ENCODE measurements around the gene IFITM2. TPM values are rescaled to one million over a fixed set of nuclear protein-coding genes. Genes with fewer than 3 reads are reported as not detected.
A peak's percentile ranks its signal among the peaks of the same experiment; 100 is the strongest.

Gene IFITM2
- total RNA-seq, 4 donors from 2014 or later = 37.8 to 80.9 (median 44.9) TPM

- no peaks in the 10 kb centered on the region for H3K9me3 ChIP-seq
- peaks cover 0 to 27% (median 26%) of the 10 kb centered on the region in 3 donors for H3K27me3 ChIP-seq
- in situ Hi-C loops (cut with MboI; ENCODE audit: low sequenced_read_pairs in 4 of 4) (loop anchor here in 1 of 4 donors (10.0 kb wide), 1 partner anchor 55 kb away; no protein-coding TSS in a partner anchor), intact Hi-C loops (cut with DNase I; ENCODE audit: low total_unique reads) (no loop called here)
- ATAC-seq = no peak
- H3K36me3 ChIP-seq = no peaks in the 10 kb centered on the region
- TF ChIP-seq CTCF (IDR thresholded peaks at IDR 0.05 in 4 of 5, conservative IDR thresholded peaks at IDR 0.05 in 1 of 5) = no peak
- no peak for TF ChIP-seq POLR2A (IDR thresholded peaks at IDR 0.05)
- no peak for DNase-seq
- no peak overlapping the region for H3K4me3 ChIP-seq
- peaks cover 0 to 2% of the 10 kb centered on the region in 2 donors for H3K4me1 ChIP-seq
- no peak overlapping the region for H3K27ac ChIP-seq
These were observed 7.5 kb upstream of the IFITM2 start for GRCh38 chr11:299951-300735.

GRCh38 chr11:303363-303762 is 4.3 kb upstream of the IFITM2 start:
- TF ChIP-seq POLR2A (IDR thresholded peaks at IDR 0.05) = no peak
- TF ChIP-seq CTCF (IDR thresholded peaks at IDR 0.05 in 4 of 5, conservative IDR thresholded peaks at IDR 0.05 in 1 of 5) = no peak
- in situ Hi-C loops (cut with MboI; ENCODE audit: low sequenced_read_pairs in 4 of 4) = loop anchor here in 1 of 4 donors (10.0 kb wide), 1 partner anchor 51 kb away; no protein-coding TSS in a partner anchor
- H3K36me3 ChIP-seq = no peaks in the 10 kb centered on the region
- no peak overlapping the region for H3K4me3 ChIP-seq
- no peak overlapping the region for H3K27ac ChIP-seq
- no peak for ATAC-seq
- H3K27me3 ChIP-seq = peaks cover 0 to 25% (median 21%) of the 10 kb centered on the region in 3 donors
- intact Hi-C loops (cut with DNase I; ENCODE audit: low total_unique reads) = no loop called here
- no peak for DNase-seq
- H3K9me3 ChIP-seq = no peaks in the 10 kb centered on the region
- peaks cover 7 to 15% of the 10 kb centered on the region in 2 donors for H3K4me1 ChIP-seq

- DNase-seq (no peak), ATAC-seq (no peak)
- Histone ChIP-seq H3K9me3 (no peaks in the 10 kb centered on the region), H3K27ac (no peak overlapping the region), H3K36me3 (no peaks in the 10 kb centered on the region), H3K4me1 (peaks cover 7 to 15% of the 10 kb centered on the region in 2 donors), H3K27me3 (peaks cover under 1 to 18% (median 15%) of the 10 kb centered on the region in 3 donors), H3K4me3 (no peak overlapping the region)
- intact Hi-C loops (cut with DNase I; ENCODE audit: low total_unique reads) (no loop called here), in situ Hi-C loops (cut with MboI; ENCODE audit: low sequenced_read_pairs in 4 of 4) (loop anchor here in 1 of 4 donors (10.0 kb wide), 1 partner anchor 51 kb away; no protein-coding TSS in a partner anchor)
- TF ChIP-seq CTCF (IDR thresholded peaks at IDR 0.05 in 4 of 5, conservative IDR thresholded peaks at IDR 0.05 in 1 of 5) (no peak), POLR2A (IDR thresholded peaks at IDR 0.05) (no peak)
These were observed 3.5 kb upstream of the IFITM2 start for GRCh38 chr11:304061-304506.

GRCh38 chr11:304915-305843 is 2.4 kb upstream of the IFITM2 start:
- Histone ChIP-seq H3K27ac (peak overlapping the region in 3 of 4 donors; percentile 9 to 88 (median 33)), H3K4me1 (peaks cover 7 to 15% of the 10 kb centered on the region in 2 donors), H3K27me3 (peaks cover 7 to 11% (median 8%) of the 10 kb centered on the region in 3 donors), H3K9me3 (no peaks in the 10 kb centered on the region), H3K36me3 (no peaks in the 10 kb centered on the region), H3K4me3 (no peak overlapping the region)
- in situ Hi-C loops (cut with MboI; ENCODE audit: low sequenced_read_pairs in 4 of 4) (loop anchor here in 1 of 4 donors (10.0 kb wide), 1 partner anchor 50 kb away; no protein-coding TSS in a partner anchor), intact Hi-C loops (cut with DNase I; ENCODE audit: low total_unique reads) (loop anchor here (5.0 kb wide), 1 partner anchor 52 kb away; no protein-coding TSS in a partner anchor)
- DNase-seq (no peak), ATAC-seq (peak; percentile 50 to 53)
- TF ChIP-seq CTCF (IDR thresholded peaks at IDR 0.05 in 4 of 5, conservative IDR thresholded peaks at IDR 0.05 in 1 of 5) (peak; percentile 16 to 58 (median 53)), POLR2A (IDR thresholded peaks at IDR 0.05) (no peak)
